PC-9 (cell line): ENCODE data around the gene DNM1.

Experiments
- EZH2 ChIP-seq: fragments of 200-600 bp; sonication (generic); IDR thresholded peaks from 2 replicates; pipeline ENCODE4 v1.8.0; 2017; ENCODE audit warnings: antibody characterized with exemption, low read depth
- TF ChIP-seq, protein P1 (sequence below): fragments of 200-600 bp; sonication (generic); conservative IDR thresholded peaks from 2 replicates; pipeline ENCODE4 v1.6.1; 2017; ENCODE audit warnings: mixed run types, antibody characterized with exemption, mild to moderate bottlenecking, moderate library complexity

DNA sequence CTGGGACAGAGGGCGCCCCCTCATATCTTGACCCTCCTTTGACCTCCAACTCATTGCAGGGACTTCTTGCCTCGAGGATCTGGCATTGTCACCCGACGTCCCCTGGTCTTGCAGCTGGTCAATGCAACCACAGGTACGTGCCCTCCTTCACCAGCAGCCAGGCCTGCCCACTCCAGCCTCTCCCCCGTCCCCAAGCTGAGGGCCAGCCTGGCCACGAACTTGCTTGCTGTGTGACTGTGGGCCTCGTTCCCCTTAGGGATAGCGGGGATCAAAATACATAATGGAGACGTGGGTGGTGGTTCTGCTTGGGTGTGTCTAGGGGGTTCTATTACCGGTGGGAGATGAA lies 15.0 kb downstream of the DNM1 start:
- no peak for TF ChIP-seq EZH2
- TF ChIP-seq, protein P1, sequence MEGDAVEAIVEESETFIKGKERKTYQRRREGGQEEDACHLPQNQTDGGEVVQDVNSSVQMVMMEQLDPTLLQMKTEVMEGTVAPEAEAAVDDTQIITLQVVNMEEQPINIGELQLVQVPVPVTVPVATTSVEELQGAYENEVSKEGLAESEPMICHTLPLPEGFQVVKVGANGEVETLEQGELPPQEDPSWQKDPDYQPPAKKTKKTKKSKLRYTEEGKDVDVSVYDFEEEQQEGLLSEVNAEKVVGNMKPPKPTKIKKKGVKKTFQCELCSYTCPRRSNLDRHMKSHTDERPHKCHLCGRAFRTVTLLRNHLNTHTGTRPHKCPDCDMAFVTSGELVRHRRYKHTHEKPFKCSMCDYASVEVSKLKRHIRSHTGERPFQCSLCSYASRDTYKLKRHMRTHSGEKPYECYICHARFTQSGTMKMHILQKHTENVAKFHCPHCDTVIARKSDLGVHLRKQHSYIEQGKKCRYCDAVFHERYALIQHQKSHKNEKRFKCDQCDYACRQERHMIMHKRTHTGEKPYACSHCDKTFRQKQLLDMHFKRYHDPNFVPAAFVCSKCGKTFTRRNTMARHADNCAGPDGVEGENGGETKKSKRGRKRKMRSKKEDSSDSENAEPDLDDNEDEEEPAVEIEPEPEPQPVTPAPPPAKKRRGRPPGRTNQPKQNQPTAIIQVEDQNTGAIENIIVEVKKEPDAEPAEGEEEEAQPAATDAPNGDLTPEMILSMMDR, result no peak
